NCI-H446 (cell line): Measurements from ENCODE around the gene FOXB1.

ENCODE experiments used
- DNase-seq, 2 experiments: peaks; one replicate each; lab custom pipeline; 2025; lab: John Stamatoyannopoulos, UW

The FOXB1 gene

GRCh38 chr15:60020736-60021135 lies 16.6 kb downstream of the FOXB1 start:
- DNase-seq: no peak

GRCh38 chr15:60021589-60022378 lies 17.7 kb downstream of the FOXB1 start:
- no peak for DNase-seq

GRCh38 chr15:60022379-60022741 lies 18.2 kb downstream of the FOXB1 start:
- no peak for DNase-seq

GRCh38 chr15:60026555-60026954 lies 22.4 kb downstream of the FOXB1 start:
- DNase-seq: no peak

GRCh38 chr15:60035344-60035743 lies 31.2 kb downstream of the FOXB1 start:
- DNase-seq: no peak

GRCh38 chr15:60039316-60039715 lies 35.2 kb downstream of the FOXB1 start:
- DNase-seq: no peak

- DNase-seq: no peak
Observed at GRCh38 chr15:60043744-60044435, 39.8 kb downstream of the FOXB1 start.

GRCh38 chr15:60044636-60045270 lies 40.6 kb downstream of the FOXB1 start:
- DNase-seq: no peak

- no peak for DNase-seq
Observed at GRCh38 chr15:60047701-60048100, 43.6 kb downstream of the FOXB1 start.

- DNase-seq: no peak
Observed at GRCh38 chr15:60049948-60050347, 45.8 kb downstream of the FOXB1 start.

GRCh38 chr15:60052796-60053195 lies 48.7 kb downstream of the FOXB1 start:
- DNase-seq: no peak

- no peak for DNase-seq
Observed at GRCh38 chr15:60054472-60054871, 50.4 kb downstream of the FOXB1 start.
